ENCODE measurements around the gene SMPD1. TPM values are rescaled to one million over a fixed set of nuclear protein-coding genes. Genes with fewer than 3 reads are reported as not detected.

The SMPD1 gene
- total and polyA plus RNA-seq, 2 donors (not counting 1 experiment from before 2014, with no cell fraction given) = 52.2 to 74.9 TPM

GRCh38 chr11:6404342-6405051 lies 14.2 kb downstream of the SMPD1 start:
- Histone ChIP-seq H3K27ac (ENCODE audit: insufficient read depth, low read length) (no peak overlapping the region), H4K20me1 (ENCODE audit: control insufficient read depth, extremely low read depth, insufficient read depth, low read length) (no peaks in the 10 kb centered on the region), H3K9me3 (ENCODE audit: control insufficient read depth, insufficient read depth, low read depth, low read length) (no peaks in the 10 kb centered on the region), H3K9ac (ENCODE audit: insufficient read depth, low read length) (no peak overlapping the region), H3K27me3 (ENCODE audit: control insufficient read depth, insufficient read depth, low read length) (no peaks in the 10 kb centered on the region), H3K4me3 (replicated peaks in 1 of 4; ENCODE audit: control extremely low read depth in 1 of 4, insufficient read depth in 1 of 4, low read depth in 3 of 4, low read length in 4 of 4) (no peak overlapping the region), H3K4me2 (ENCODE audit: extremely low read depth, insufficient read depth, low read length) (peak overlapping the region; percentile 13), H2AFZ (ENCODE audit: low read length) (no peak overlapping the region), H3K4me1 (ENCODE audit: control insufficient read depth, extremely low read depth, insufficient read depth, low read length) (no peaks in the 10 kb centered on the region), H3K36me3 (ENCODE audit: control insufficient read depth, insufficient read depth, low read length) (peaks cover 10% of the 10 kb centered on the region), H3K79me2 (ENCODE audit: control insufficient read depth, insufficient read depth, low read length) (no peaks in the 10 kb centered on the region)
- peak in 1 of 2 donors; percentile 52 for DNase-seq (ENCODE audit: low read depth in 2 of 2)
- TF ChIP-seq EZH2 (IDR thresholded peaks at IDR 0.05; ENCODE audit: low read length, missing control alignments) (no peak), CTCF (conservative IDR thresholded peaks at IDR 0.05 in 1 of 2, IDR thresholded peaks at IDR 0.05 in 1 of 2; ENCODE audit: low read depth in 1 of 2, low read length in 2 of 2) (no peak)

GRCh38 chr11:6405052-6405667 lies 14.9 kb downstream of the SMPD1 start:
- H3K27ac ChIP-seq (ENCODE audit: insufficient read depth, low read length) = no peak overlapping the region
- H3K27me3 ChIP-seq (ENCODE audit: control insufficient read depth, insufficient read depth, low read length) = no peaks in the 10 kb centered on the region
- H3K36me3 ChIP-seq (ENCODE audit: control insufficient read depth, insufficient read depth, low read length) = peaks cover 10% of the 10 kb centered on the region
- H3K4me1 ChIP-seq (ENCODE audit: control insufficient read depth, extremely low read depth, insufficient read depth, low read length) = no peaks in the 10 kb centered on the region
- DNase-seq (ENCODE audit: low read depth in 2 of 2) = peak in 1 of 2 donors; percentile 30
- no peak overlapping the region for H2AFZ ChIP-seq (ENCODE audit: low read length)
- H4K20me1 ChIP-seq (ENCODE audit: control insufficient read depth, extremely low read depth, insufficient read depth, low read length) = no peaks in the 10 kb centered on the region
- TF ChIP-seq CTCF (conservative IDR thresholded peaks at IDR 0.05 in 1 of 2, IDR thresholded peaks at IDR 0.05 in 1 of 2; ENCODE audit: low read depth in 1 of 2, low read length in 2 of 2) (no peak), EZH2 (IDR thresholded peaks at IDR 0.05; ENCODE audit: low read length, missing control alignments) (no peak)
- no peak overlapping the region for H3K4me2 ChIP-seq (ENCODE audit: extremely low read depth, insufficient read depth, low read length)
- H3K9ac ChIP-seq (ENCODE audit: insufficient read depth, low read length) = no peak overlapping the region
- H3K4me3 ChIP-seq (replicated peaks in 1 of 4; ENCODE audit: control extremely low read depth in 1 of 4, insufficient read depth in 1 of 4, low read depth in 3 of 4, low read length in 4 of 4) = no peak overlapping the region
- H3K79me2 ChIP-seq (ENCODE audit: control insufficient read depth, insufficient read depth, low read length) = no peaks in the 10 kb centered on the region
- H3K9me3 ChIP-seq (ENCODE audit: control insufficient read depth, insufficient read depth, low read depth, low read length) = no peaks in the 10 kb centered on the region

GRCh38 chr11:6405846-6406245 lies 15.6 kb downstream of the SMPD1 start:
- no peak overlapping the region for H3K4me2 ChIP-seq (ENCODE audit: extremely low read depth, insufficient read depth, low read length)
- no peak overlapping the region for H3K9ac ChIP-seq (ENCODE audit: insufficient read depth, low read length)
- TF ChIP-seq CTCF (conservative IDR thresholded peaks at IDR 0.05 in 1 of 2, IDR thresholded peaks at IDR 0.05 in 1 of 2; ENCODE audit: low read depth in 1 of 2, low read length in 2 of 2) (no peak), EZH2 (IDR thresholded peaks at IDR 0.05; ENCODE audit: low read length, missing control alignments) (no peak)
- H3K36me3 ChIP-seq (ENCODE audit: control insufficient read depth, insufficient read depth, low read length) = peaks cover 8% of the 10 kb centered on the region
- no peaks in the 10 kb centered on the region for H3K9me3 ChIP-seq (ENCODE audit: control insufficient read depth, insufficient read depth, low read depth, low read length)
- H3K27ac ChIP-seq (ENCODE audit: insufficient read depth, low read length) = no peak overlapping the region
- no peaks in the 10 kb centered on the region for H4K20me1 ChIP-seq (ENCODE audit: control insufficient read depth, extremely low read depth, insufficient read depth, low read length)
- no peak overlapping the region for H3K4me3 ChIP-seq (replicated peaks in 1 of 4; ENCODE audit: control extremely low read depth in 1 of 4, insufficient read depth in 1 of 4, low read depth in 3 of 4, low read length in 4 of 4)
- no peak for DNase-seq (ENCODE audit: low read depth in 2 of 2)
- H3K79me2 ChIP-seq (ENCODE audit: control insufficient read depth, insufficient read depth, low read length) = no peaks in the 10 kb centered on the region
- H3K4me1 ChIP-seq (ENCODE audit: control insufficient read depth, extremely low read depth, insufficient read depth, low read length) = no peaks in the 10 kb centered on the region
- H2AFZ ChIP-seq (ENCODE audit: low read length) = no peak overlapping the region
- no peaks in the 10 kb centered on the region for H3K27me3 ChIP-seq (ENCODE audit: control insufficient read depth, insufficient read depth, low read length)
